HG03342 (cell line): ENCODE results near the gene SORCS2.

Experiments used
- ATAC-seq: cut with Tn5 transposase; IDR thresholded peaks from one replicate; pipeline ENCODE4 v1.9.1; 2021; ENCODE audit warnings: mild to moderate bottlenecking, moderate library complexity; ENCODE audit not compliant: unreplicated experiment

The SORCS2 gene

DNA sequence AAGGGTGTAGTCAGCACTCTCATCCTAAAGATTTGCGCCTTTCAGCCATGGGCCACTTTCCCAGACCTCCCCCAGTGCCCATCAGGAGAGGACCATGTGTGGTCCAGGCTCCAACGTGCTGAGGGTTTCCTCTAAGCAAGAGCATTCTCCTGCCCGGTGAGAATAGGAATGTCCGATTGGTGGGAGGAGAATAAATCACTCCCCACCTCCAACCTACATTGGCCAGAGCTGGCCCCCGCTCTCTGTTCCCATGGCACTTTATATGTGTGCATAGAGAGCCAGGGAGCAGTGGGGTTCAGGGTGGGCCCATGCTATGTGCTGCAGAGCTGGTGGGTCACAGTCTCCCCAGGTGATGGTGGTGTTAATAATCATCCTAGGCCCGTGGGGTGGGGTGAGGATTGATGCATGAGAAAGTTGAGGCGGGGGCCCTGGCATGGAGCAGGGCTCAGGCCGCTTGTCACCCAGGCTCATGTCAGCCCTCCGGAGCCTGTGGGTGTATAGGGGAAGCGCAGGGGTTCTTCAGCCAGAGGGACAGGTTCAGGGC is 6.8 kb upstream of the SORCS2 start:
- no peak for ATAC-seq

GRCh38 chr4:7186031-7186430 is 6.3 kb upstream of the SORCS2 start:
- ATAC-seq, result no peak

DNA sequence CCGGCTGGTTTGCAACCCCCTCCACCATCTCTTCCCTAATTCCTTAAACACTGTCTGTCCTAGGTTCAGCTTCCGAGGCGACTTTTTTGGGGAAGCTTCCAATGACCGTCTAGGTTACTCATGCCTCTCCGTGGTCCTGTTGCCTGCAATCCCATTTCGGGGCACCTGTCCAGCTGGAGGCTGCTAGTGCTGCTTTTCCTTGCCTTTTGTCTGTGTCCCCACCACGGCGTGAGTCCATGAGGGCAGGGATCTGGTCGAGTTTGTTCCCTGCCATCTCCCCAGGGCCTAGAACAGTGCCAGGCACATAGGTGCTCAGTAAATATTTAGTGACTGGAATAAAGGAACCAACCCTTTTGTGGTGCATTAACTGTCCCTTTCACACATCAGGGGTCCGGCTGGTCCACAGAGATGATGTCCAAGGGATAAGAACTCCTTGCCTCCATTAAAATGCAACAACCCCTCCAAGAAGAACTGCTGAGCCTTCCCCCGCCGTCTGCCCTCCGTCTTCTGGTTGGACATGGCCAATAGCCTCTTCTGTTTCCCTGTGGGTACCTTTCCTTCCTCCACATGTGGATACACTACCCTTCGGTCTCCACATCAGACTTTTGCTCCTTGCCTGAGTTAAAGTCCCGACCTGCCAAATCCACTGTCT is 5.7 kb upstream of the SORCS2 start:
- no peak for ATAC-seq

DNA sequence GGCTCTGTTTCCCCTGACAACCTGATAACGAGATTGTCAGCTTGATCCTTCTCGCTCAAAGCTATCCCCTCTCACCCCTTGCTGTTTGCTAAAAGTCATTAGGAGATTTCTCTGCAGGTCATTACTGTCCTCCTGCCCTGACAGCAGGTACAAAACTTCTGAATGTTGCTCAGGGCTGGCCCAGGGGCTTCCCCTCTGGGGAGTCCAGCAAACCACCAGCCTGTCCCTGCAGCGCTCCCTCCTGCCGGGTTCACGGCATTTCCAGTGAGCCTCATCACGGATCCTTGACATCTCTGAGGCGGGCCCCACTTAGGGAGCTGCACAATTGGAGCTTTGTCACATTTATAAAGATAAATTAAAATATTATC is 5.2 kb upstream of the SORCS2 start:
- no peak for ATAC-seq

DNA sequence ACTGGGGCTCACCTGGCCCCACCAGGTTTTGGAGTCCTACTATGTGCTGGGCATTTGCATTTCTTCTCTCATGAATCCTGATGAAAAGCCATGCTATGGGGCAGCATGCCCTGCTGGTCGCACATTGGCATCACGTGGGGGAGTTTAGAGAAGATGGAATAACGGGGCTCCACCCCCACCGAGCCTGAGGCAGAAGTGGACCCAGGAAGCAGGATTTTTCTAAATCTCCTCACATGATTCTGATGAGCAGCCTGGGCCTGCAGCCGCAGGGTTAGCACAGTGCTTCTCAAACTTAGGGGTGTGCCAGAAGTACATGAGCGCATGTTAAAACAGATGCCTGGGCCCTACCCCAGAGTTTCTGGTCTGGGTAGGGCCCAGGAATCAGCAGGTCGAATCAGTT is 4.6 kb upstream of the SORCS2 start:
- ATAC-seq, result no peak

- ATAC-seq, result no peak
These were observed 3.3 kb upstream of the SORCS2 start for GRCh38 chr4:7189066-7189465.

GRCh38 chr4:7189475-7190277 is 2.7 kb upstream of the SORCS2 start:
- no peak for ATAC-seq

- no peak for ATAC-seq
These were observed 2.1 kb upstream of the SORCS2 start for GRCh38 chr4:7190278-7190594.

DNA sequence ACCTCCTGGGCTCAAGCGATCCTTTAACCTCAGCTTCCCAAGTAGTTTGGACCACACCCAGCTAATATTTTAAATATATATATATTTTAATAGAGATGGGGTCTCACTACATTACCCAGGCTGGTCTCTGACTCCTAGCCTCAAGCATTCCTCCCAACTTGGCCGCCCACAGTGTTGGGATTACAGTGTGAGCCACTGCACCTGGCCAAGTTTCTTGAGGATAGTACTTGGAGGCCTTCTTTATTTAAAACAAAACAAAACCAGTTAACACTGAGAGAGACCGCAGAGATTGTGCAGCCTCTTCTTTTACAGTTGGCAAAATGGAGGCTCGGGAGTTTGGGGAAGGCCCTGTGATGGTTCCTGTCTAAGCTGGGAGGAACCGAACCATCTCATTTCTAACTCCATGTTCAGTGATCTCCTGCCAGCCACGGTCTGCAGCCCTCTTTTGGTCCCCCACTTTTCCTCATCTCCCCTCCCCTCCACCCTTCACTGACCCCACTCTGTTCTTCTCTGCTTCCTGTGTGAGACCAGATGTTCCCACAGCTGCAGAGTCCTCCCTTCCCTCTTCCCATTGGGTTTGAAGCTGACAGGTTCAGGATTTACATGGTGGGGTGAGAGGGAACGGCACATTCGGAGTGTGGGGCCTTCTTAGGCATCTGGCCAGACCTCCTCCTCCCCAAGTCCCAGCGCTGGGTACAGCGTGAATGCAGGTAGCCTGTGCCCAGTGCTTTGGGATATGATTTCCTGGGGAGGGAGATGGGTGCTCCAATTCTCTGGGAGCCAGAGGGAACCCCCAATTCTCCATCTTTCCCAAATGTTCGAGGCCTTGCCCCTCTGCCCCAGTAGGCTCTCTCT is 1.4 kb upstream of the SORCS2 start:
- no peak for ATAC-seq

GRCh38 chr4:7191546-7192251 is 639 bp upstream of the SORCS2 start:
- no peak for ATAC-seq

GRCh38 chr4:7193030-7193958 is 956 bp downstream of the SORCS2 start:
- no peak for ATAC-seq

- ATAC-seq, result no peak
These were observed 2.2 kb downstream of the SORCS2 start for GRCh38 chr4:7194251-7195140.

DNA sequence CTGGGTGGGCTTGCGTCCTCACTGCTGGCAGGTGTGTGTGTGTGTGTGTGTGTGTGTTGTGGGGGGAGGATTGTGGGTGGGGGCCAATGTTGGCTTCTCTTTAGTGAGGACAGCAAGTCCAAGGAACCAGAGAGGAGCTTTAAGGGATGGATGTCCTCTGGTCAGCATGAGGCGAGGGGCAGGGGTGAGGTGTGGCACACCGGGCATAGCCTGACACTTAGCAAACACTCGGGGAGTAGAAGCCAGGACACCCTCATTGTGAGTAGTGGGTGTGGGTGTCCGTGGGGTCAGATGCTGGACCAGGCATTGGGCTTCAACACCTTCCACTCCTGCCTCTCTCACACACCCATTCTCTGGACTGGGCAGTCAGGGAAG is 2.8 kb downstream of the SORCS2 start:
- no peak for ATAC-seq

- ATAC-seq, result no peak
These were observed 3.4 kb downstream of the SORCS2 start for GRCh38 chr4:7195546-7196287.

DNA sequence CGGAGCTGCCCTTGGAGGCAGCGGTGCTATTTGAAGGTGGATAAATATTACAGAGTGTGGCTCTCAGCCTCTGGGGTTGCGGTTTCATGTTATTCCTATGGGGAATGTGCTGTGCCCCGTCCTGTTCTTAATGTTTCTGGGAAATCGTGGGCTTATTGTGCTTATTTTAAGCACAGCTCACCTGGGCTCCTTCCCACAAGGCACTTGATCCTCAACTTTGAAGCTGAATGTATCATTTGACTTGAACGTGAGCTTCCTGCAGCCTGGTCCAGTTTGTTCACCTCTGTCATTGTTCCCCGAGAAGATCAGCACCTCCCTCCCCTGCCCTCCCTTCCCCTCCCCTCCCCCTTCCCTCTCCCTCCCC is 3.9 kb downstream of the SORCS2 start:
- ATAC-seq, result no peak

- no peak for ATAC-seq
These were observed 4.4 kb downstream of the SORCS2 start for GRCh38 chr4:7196736-7197135.

DNA sequence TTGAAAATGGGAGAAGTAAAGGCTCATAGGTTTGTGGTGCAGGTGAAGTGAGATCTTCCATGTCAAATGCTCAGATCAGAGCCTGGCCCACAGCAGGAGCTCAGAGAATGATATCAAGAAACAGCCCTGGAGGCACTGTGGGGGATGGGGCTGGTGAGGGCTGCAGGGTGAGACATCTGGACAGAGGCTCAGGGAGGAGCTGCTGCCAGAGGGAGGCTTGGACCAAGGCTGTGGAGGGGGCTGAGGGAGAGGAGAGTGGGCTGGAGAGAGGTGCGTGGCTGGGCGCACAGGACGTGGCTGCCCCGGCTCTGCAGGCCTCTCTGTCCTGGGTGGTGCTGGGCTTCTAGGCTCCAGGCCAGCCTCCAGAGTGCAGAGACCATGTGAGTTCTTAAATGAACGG is 5.6 kb downstream of the SORCS2 start:
- ATAC-seq, result no peak

DNA sequence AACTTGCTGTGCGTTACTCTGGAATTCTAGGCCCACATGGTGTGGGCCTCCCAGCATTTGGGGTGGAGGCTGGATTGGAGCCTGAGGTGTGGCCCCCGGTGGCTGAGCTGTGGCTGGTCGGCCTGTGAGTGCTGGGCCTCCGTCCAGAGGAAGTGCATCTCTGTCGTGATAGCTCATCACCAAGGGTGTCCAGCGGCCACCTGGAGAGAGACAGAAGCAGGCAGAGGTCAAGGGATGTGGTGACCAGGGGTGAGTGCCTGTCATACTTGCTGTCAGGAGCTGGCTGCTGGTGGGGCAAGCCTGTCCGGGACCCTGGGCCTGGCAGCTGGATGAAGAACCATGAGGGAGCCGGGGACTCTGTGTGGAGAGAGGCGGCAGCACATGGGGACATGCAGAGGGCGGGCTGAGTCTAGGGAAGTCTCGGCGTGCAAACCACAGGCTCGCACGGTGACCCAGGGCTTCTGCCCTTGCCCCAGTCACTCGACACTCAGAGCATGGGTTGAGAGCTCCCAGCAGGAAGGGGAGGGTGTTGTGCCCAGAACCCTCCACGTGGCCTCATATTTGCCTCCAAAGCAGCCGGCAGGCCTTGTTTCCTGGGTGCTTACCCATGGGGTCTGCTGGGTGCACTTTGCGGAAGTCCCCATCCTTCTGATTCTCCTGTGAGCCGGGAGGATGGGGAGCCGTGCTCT is 6.2 kb downstream of the SORCS2 start:
- ATAC-seq, result no peak
